Left renal cortex interstitium (tissue), 4 donors: Measurements from ENCODE around the gene PDE8A. TPM values are rescaled to one million over a fixed set of nuclear protein-coding genes. Genes with fewer than 3 reads are reported as not detected.

Experiments
- DNase-seq, 4 donors: peaks; one replicate each; pipeline ENCODE4 v3.0.0-alpha.2; 2013; ENCODE audit warnings: low read depth in 4 of 4, low spot score in 2 of 4, missing footprints in 1 of 4
- polyA plus RNA-seq, 4 donors: library from polyadenylated mRNA; unstranded; fragments of 120-200 nt; gene quantifications; one replicate each; pipeline ENCODE4 v1.2.1, GENCODE V29; 2013; ENCODE audit not compliant: insufficient read length in 4 of 4

PDE8A gene
- polyA plus RNA-seq, 4 donors, result 29.1 to 85.7 (median 49.8) TPM

GRCh38 chr15:85064710-85065109 lies 83.1 kb downstream of the PDE8A start:
- DNase-seq, result no peak

- DNase-seq, result peak in 1 of 4 donors; percentile 15
Measured at GRCh38 chr15:85071061-85071460, 89.4 kb downstream of the PDE8A start.

GRCh38 chr15:85071504-85071903 lies 89.8 kb downstream of the PDE8A start:
- no peak for DNase-seq

GRCh38 chr15:85072917-85073316 lies 91.3 kb downstream of the PDE8A start:
- no peak for DNase-seq

- DNase-seq, result no peak
Measured at GRCh38 chr15:85073556-85074194, 92.0 kb downstream of the PDE8A start.

GRCh38 chr15:85086855-85087254 lies 105.2 kb downstream of the PDE8A start:
- DNase-seq, result no peak

- DNase-seq, result no peak
Measured at GRCh38 chr15:85088300-85088699, 106.6 kb downstream of the PDE8A start.

GRCh38 chr15:85089929-85090597 lies 108.4 kb downstream of the PDE8A start:
- DNase-seq, result no peak

- no peak for DNase-seq
Measured at GRCh38 chr15:85091990-85092389, 110.3 kb downstream of the PDE8A start.

GRCh38 chr15:85094685-85095084 lies 113.0 kb downstream of the PDE8A start:
- DNase-seq, result no peak

- no peak for DNase-seq
Measured at GRCh38 chr15:85095566-85095965, 113.9 kb downstream of the PDE8A start.

GRCh38 chr15:85097250-85097649 lies 115.6 kb downstream of the PDE8A start:
- DNase-seq, result no peak

GRCh38 chr15:85097725-85098124 lies 116.1 kb downstream of the PDE8A start:
- DNase-seq, result no peak

GRCh38 chr15:85099195-85099803 lies 117.6 kb downstream of the PDE8A start:
- DNase-seq, result no peak

GRCh38 chr15:85100186-85100937 lies 118.7 kb downstream of the PDE8A start:
- no peak for DNase-seq

- DNase-seq, result no peak
Measured at GRCh38 chr15:85104584-85104983, 122.9 kb downstream of the PDE8A start.

- DNase-seq, result no peak
Measured at GRCh38 chr15:85108136-85108535, 126.5 kb downstream of the PDE8A start.

- DNase-seq, result no peak
Measured at GRCh38 chr15:85109333-85109732, 127.7 kb downstream of the PDE8A start.

- DNase-seq, result no peak
Measured at GRCh38 chr15:85112997-85113396, 131.3 kb downstream of the PDE8A start.

GRCh38 chr15:85114886-85115285 lies 133.2 kb downstream of the PDE8A start:
- no peak for DNase-seq

GRCh38 chr15:85116066-85116465 lies 134.4 kb downstream of the PDE8A start:
- DNase-seq, result no peak
